ENCODE measurements around the gene SLC2A3.
A peak's percentile ranks its signal among the peaks of the same experiment; 100 is the strongest.
"Not testable (repeated sequence)": the region's sequence is repeated elsewhere in the genome, so short reads cannot be mapped to it uniquely, and the experiment has no call there.

The SLC2A3 gene

DNA sequence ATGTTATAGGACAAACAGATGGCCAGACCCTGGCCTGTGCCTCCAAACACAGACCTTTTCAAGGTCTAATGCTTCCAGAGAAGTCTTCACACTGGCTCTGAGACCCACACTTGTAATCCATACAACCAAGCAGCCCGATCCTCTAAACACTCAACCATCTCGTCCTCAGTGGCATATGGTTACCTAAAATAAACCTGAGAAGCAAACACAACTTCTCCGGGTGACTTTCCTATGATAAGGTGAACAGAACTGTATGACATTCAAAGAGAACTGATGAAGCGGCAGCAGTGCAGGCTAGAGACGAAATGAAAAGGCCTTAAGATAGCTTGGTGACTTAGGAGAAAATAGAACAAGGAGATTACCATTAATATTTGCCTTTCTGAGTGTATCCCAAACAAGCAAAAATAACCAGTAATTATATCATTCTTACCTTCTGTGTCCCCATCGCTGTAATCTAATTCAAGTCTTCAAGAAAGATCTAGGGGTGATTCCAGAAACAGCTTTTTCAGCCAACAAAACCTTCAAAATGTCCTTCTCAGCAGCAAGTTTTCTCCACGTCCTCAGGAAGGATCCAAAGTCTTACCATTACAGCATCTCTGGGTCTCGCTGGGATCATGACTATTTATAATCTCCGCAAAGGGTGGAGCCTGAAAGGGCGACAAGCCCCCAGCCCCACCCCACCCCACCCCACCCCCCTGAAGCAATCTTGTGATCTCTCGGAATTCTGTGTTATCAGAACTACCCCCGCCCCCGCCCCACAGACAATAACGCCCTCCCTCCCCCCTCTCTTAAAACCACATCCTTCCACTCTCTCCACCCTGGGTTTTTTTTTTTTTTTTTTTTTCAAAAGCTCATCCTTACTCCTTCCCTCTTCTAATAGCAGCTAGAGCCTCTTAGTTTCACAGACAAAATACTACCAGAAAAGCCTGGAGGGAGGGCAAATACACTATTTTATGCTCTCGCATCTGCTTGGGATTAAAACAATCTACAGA is at the start of gene SLC2A3:
TSS of gene SLC2A3 (minus strand) at position 598 of the 992 bp plus-strand sequence. CDS start at position 445, 153 bp downstream.
- H3K4me3 ChIP-seq (ENCODE audit: control insufficient read depth, low read depth, low read length) = peak within 1 kb of the TSS; percentile 100
- DNase-seq (ENCODE audit: low read depth) = peak; percentile 93
- TF ChIP-seq, protein P1, sequence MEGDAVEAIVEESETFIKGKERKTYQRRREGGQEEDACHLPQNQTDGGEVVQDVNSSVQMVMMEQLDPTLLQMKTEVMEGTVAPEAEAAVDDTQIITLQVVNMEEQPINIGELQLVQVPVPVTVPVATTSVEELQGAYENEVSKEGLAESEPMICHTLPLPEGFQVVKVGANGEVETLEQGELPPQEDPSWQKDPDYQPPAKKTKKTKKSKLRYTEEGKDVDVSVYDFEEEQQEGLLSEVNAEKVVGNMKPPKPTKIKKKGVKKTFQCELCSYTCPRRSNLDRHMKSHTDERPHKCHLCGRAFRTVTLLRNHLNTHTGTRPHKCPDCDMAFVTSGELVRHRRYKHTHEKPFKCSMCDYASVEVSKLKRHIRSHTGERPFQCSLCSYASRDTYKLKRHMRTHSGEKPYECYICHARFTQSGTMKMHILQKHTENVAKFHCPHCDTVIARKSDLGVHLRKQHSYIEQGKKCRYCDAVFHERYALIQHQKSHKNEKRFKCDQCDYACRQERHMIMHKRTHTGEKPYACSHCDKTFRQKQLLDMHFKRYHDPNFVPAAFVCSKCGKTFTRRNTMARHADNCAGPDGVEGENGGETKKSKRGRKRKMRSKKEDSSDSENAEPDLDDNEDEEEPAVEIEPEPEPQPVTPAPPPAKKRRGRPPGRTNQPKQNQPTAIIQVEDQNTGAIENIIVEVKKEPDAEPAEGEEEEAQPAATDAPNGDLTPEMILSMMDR (conservative IDR thresholded peaks at IDR 0.05; ENCODE audit: control insufficient read depth, insufficient read depth, low read depth, low read length) = no peak

DNA sequence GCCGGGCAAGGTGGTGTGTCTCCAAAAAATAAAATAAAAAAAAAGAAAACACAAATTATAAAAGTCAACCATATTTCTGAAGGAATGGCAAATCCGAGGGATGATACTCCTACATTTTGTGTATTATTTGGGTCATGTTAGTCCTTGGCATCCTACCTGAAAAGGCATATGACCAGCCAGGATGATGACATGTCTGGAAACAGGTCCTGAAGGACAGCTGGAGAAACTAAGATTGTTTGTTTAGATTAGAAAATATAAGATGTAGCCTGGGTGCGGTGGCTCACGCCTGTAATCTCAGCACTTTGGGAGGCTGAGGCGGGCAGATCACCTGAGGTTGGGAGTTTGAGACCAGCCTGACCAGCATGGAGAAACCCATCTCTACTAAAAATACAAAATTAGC is 48.9 kb upstream of the SLC2A3 start:
- no peak overlapping the region for H3K4me3 ChIP-seq (ENCODE audit: control insufficient read depth, low read depth, low read length)
- no peak for DNase-seq (ENCODE audit: low read depth)
- TF ChIP-seq, protein P1 (conservative IDR thresholded peaks at IDR 0.05; ENCODE audit: control insufficient read depth, insufficient read depth, low read depth, low read length) = no peak

DNA sequence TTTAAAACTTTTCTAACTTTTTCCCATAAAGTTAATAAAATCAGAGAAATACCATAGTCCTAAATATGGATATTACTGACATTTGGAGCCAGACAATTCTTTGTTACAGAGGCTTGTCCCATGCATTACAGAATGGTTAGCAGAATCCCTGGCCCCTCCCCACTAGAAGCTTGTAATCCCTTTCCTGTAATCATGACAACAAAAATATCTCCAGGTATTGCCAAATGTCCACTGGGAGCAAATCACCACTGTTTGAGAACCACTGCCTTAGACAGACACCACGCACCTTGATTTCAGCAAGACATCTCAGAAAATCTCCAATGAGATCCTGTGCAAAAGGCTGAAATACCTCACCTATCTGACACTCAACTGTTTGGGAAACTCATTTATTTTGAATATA is 47.5 kb upstream of the SLC2A3 start:
- not testable (repeated sequence) for DNase-seq (ENCODE audit: low read depth); H3K4me3 ChIP-seq (ENCODE audit: control insufficient read depth, low read depth, low read length)

- not testable (repeated sequence) for DNase-seq (ENCODE audit: low read depth); H3K4me3 ChIP-seq (ENCODE audit: control insufficient read depth, low read depth, low read length)
Observed at GRCh38 chr12:7983019-7983418, 47.0 kb upstream of the SLC2A3 start.

GRCh38 chr12:7982332-7982735 is 46.3 kb upstream of the SLC2A3 start:
- not testable (repeated sequence) for H3K4me3 ChIP-seq (ENCODE audit: control insufficient read depth, low read depth, low read length); DNase-seq (ENCODE audit: low read depth)

- no peak for DNase-seq (ENCODE audit: low read depth)
- H3K4me3 ChIP-seq (ENCODE audit: control insufficient read depth, low read depth, low read length) = no peak overlapping the region
- TF ChIP-seq, protein P1 (conservative IDR thresholded peaks at IDR 0.05; ENCODE audit: control insufficient read depth, insufficient read depth, low read depth, low read length) = no peak
Observed at GRCh38 chr12:7981446-7981845, 45.5 kb upstream of the SLC2A3 start.

- DNase-seq (ENCODE audit: low read depth); H3K4me3 ChIP-seq (ENCODE audit: control insufficient read depth, low read depth, low read length): not testable (repeated sequence)
Observed at GRCh38 chr12:7977351-7978124, 41.6 kb upstream of the SLC2A3 start.

- H3K4me3 ChIP-seq (ENCODE audit: control insufficient read depth, low read depth, low read length) = no peak overlapping the region
- TF ChIP-seq, protein P1 (conservative IDR thresholded peaks at IDR 0.05; ENCODE audit: control insufficient read depth, insufficient read depth, low read depth, low read length) = no peak
- no peak for DNase-seq (ENCODE audit: low read depth)
Observed at GRCh38 chr12:7973457-7973825, 37.5 kb upstream of the SLC2A3 start.
